Naive B cell (primary cell): Measurements from ENCODE around the gene MAGEA6. TPM values are rescaled to one million over a fixed set of nuclear protein-coding genes. Genes with fewer than 3 reads are reported as not detected.
"Not testable (repeated sequence)": the region's sequence is repeated elsewhere in the genome, so short reads cannot be mapped to it uniquely, and the experiment has no call there.

ENCODE experiments used
- ATAC-seq, 2 donors: fragments of 150-1000 bp; cut with Tn5 transposase; 2 replicates each; pipeline ENCODE4 v1.10.0; 2021; ENCODE audit warnings: low read depth in 2 of 2, mild to moderate bottlenecking in 2 of 2, moderate library complexity in 2 of 2
- DNase-seq: peaks from one replicate; pipeline ENCODE4 v3.0.0; 2022
- H3K27ac Mint-ChIP-seq, 6 donors: one replicate each; pipeline ENCODE4 v1.8.0; 2020 to 2022; ENCODE audit warnings: mild to moderate bottlenecking in 6 of 6, mixed read lengths in 6 of 6, moderate library complexity in 5 of 6, inconsistent platforms in 2 of 6
- H3K27me3 Mint-ChIP-seq, 3 donors: one replicate each; pipeline ENCODE4 v1.8.0; 2021 to 2022; ENCODE audit warnings: mixed read lengths in 3 of 3, mild to moderate bottlenecking in 1 of 3
- H3K36me3 Mint-ChIP-seq, 2 donors: one replicate each; pipeline ENCODE4 v1.8.0; 2020 to 2022; ENCODE audit warnings: mixed read lengths in 2 of 2, inconsistent platforms in 1 of 2, mild to moderate bottlenecking in 1 of 2
- H3K4me1 Mint-ChIP-seq, 3 donors: one replicate each; pipeline ENCODE4 v1.8.0; 2020 to 2022; ENCODE audit warnings: mixed read lengths in 3 of 3, inconsistent platforms in 1 of 3, mild to moderate bottlenecking in 1 of 3, moderate library complexity in 1 of 3
- H3K4me3 Mint-ChIP-seq, 8 donors: one replicate each; pipeline ENCODE4 v1.8.0; 2020 to 2022; ENCODE audit warnings: mild to moderate bottlenecking in 8 of 8, mixed read lengths in 8 of 8, moderate library complexity in 8 of 8, inconsistent platforms in 2 of 8
- H3K9me3 Mint-ChIP-seq, 7 donors: one replicate each; pipeline ENCODE4 v1.8.0; 2020 to 2022; ENCODE audit warnings: mixed read lengths in 7 of 7, mild to moderate bottlenecking in 5 of 7, inconsistent platforms in 2 of 7, moderate library complexity in 1 of 7
- polyA plus RNA-seq, 6 donors: library from polyadenylated mRNA; unstranded; fragments of 300-500 nt; fragmentation: Illumina TruSeq; gene quantifications; one replicate each; pipeline ENCODE4 v1.2.3, GENCODE V29; 2021; ENCODE audit warnings: low read depth in 6 of 6

Gene MAGEA6
- polyA plus RNA-seq, 6 donors from 2014 or later = not detected

GRCh38 chrX:152758918-152759317, 10.6 kb downstream of the MAGEA6 start, which contains the start of gene CSAG3:
Gene CSAG3, plus strand, starts transcription at chrX:152759218.
- ATAC-seq, H3K9me3 Mint-ChIP-seq: not testable (repeated sequence)

GRCh38 chrX:152754871-152755270, 14.6 kb downstream of the MAGEA6 start:
- H3K4me3 Mint-ChIP-seq, ATAC-seq: not testable (repeated sequence)

More at GRCh38 chrX:152758918-152759317, 10.6 kb downstream of the MAGEA6 start, which contains the start of gene CSAG3:
- not testable (repeated sequence) for H3K36me3 Mint-ChIP-seq, H3K27ac Mint-ChIP-seq, H3K4me1 Mint-ChIP-seq, H3K4me3 Mint-ChIP-seq, DNase-seq, H3K27me3 Mint-ChIP-seq

GRCh38 chrX:152753686-152754650, 15.5 kb downstream of the MAGEA6 start, which contains the start of gene MAGEA2:
Gene MAGEA2, minus strand, starts transcription at chrX:152753842. Its CDS starts 2,479 bp downstream, at chrX:152751363.
- DNase-seq, H3K27ac Mint-ChIP-seq, H3K27me3 Mint-ChIP-seq, ATAC-seq, H3K9me3 Mint-ChIP-seq, H3K4me1 Mint-ChIP-seq, H3K4me3 Mint-ChIP-seq, H3K36me3 Mint-ChIP-seq: not testable (repeated sequence)

More at GRCh38 chrX:152754871-152755270, 14.6 kb downstream of the MAGEA6 start:
- H3K27ac Mint-ChIP-seq, H3K9me3 Mint-ChIP-seq, DNase-seq, H3K27me3 Mint-ChIP-seq, H3K36me3 Mint-ChIP-seq, H3K4me1 Mint-ChIP-seq: not testable (repeated sequence)

- peaks cover 0 to 4% (median 0%) of the 10 kb centered on the region in 3 donors for H3K27me3 Mint-ChIP-seq
- no peak for ATAC-seq
- DNase-seq = no peak
- H3K9me3 Mint-ChIP-seq = peaks cover 0 to 2% (median 0%) of the 10 kb centered on the region in 7 donors
- H3K4me3 Mint-ChIP-seq = no peak overlapping the region
- H3K27ac Mint-ChIP-seq = no peak overlapping the region
- no peaks in the 10 kb centered on the region for H3K36me3 Mint-ChIP-seq
- no peaks in the 10 kb centered on the region for H3K4me1 Mint-ChIP-seq
These were observed 30.9 kb downstream of the MAGEA6 start for GRCh38 chrX:152738560-152738959.

GRCh38 chrX:152736528-152736927, 33.0 kb downstream of the MAGEA6 start:
- H3K27me3 Mint-ChIP-seq, ATAC-seq, H3K4me1 Mint-ChIP-seq, H3K27ac Mint-ChIP-seq, H3K4me3 Mint-ChIP-seq, H3K9me3 Mint-ChIP-seq, DNase-seq, H3K36me3 Mint-ChIP-seq: not testable (repeated sequence)

DNA sequence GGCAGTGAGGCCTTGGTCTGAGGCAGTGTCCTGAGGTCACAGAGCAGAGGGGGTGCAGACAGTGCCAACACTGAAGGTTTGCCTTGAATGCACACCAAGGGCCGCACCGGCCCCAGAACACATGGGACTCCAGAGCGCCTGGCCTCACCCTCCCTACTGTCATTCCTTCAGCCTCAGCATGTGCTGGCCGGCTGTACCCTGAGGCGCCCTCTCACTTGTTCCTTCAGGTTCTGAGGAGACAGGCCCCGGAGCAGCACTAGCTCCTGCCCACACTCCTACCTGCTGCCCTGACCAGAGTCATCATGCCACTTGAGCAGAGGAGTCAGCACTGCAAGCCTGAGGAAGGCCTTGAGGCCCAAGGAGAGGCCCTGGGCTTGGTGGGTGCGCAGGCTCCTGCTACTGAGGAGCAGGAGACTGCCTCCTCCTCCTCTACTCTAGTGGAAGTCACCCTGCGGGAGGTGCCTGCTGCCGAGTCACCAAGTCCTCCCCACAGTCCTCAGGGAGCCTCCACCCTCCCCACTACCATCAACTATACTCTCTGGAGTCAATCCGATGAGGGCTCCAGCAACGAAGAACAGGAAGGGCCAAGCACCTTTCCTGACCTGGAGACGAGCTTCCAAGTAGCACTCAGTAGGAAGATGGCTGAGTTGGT, 33.5 kb downstream of the MAGEA6 start:
- Mint-ChIP-seq H3K27ac (no peak overlapping the region), H3K27me3 (peaks cover 0 to 4% (median 0%) of the 10 kb centered on the region in 3 donors), H3K36me3 (no peaks in the 10 kb centered on the region), H3K9me3 (peaks cover 0 to 6% (median 0%) of the 10 kb centered on the region in 7 donors), H3K4me3 (no peak overlapping the region), H3K4me1 (no peaks in the 10 kb centered on the region)
- no peak for DNase-seq
- no peak for ATAC-seq

- peaks cover 0 to 4% (median 0%) of the 10 kb centered on the region in 3 donors for H3K27me3 Mint-ChIP-seq
- no peaks in the 10 kb centered on the region for H3K36me3 Mint-ChIP-seq
- H3K4me1 Mint-ChIP-seq = no peaks in the 10 kb centered on the region
- DNase-seq (no peak), ATAC-seq (no peak)
- peaks cover 0 to 6% (median 0%) of the 10 kb centered on the region in 7 donors for H3K9me3 Mint-ChIP-seq
- H3K27ac Mint-ChIP-seq = no peak overlapping the region
- H3K4me3 Mint-ChIP-seq = no peak overlapping the region
These were observed 34.4 kb downstream of the MAGEA6 start for GRCh38 chrX:152735101-152735500.

GRCh38 chrX:152734143-152734858, 35.2 kb downstream of the MAGEA6 start:
- H3K4me3 Mint-ChIP-seq, H3K27me3 Mint-ChIP-seq, H3K4me1 Mint-ChIP-seq, H3K9me3 Mint-ChIP-seq, ATAC-seq, H3K36me3 Mint-ChIP-seq, H3K27ac Mint-ChIP-seq, DNase-seq: not testable (repeated sequence)

DNA sequence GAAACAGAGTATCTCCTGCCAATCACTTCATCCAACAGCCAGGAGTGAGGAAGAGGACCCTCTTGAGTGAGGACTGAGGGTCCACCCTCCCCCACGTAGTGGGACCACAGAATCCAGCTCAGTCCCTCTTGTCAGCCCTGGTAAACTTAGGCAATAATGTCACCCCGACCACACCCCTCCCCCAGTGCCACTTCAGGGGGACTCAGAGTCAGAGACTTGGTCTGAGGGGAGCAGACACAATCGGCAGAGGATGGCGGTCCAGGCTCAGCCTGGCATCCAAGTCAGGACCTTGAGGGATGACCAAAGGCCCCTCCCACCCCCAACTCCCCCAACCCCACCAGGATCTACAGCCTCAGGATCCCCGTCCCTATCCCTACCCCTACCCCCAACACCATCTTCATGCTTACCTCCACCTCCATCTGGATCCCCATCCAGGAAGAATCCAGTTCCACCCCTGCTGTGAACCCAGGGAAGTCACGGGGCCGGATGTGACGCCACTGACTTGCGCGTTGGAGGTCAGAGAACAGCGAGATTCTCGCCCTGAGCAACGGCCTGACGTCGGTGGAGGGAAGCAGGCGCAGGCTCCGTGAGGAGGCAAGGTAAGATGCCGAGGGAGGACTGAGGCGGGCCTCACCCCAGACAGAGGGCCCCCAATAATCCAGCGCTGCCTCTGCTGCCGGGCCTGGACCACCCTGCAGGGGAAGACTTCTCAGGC, 36.1 kb downstream of the MAGEA6 start, which contains the start of the genes CSAG1 and MAGEA12:
Gene CSAG1, minus strand, starts transcription at position 461 of the 715 bp plus-strand sequence. CDS start 1,261 bp downstream, outside the sequence.
Gene MAGEA12, plus strand, starts transcription at position 497 of the 715 bp plus-strand sequence. CDS start 2,405 bp downstream, outside the sequence.
- Mint-ChIP-seq H3K9me3 (peaks cover 0 to 6% (median 0%) of the 10 kb centered on the region in 7 donors), H3K36me3 (no peaks in the 10 kb centered on the region), H3K4me3 (no peak within 1 kb of the TSS), H3K27me3 (peaks cover 0 to 4% (median 0%) of the 10 kb centered on the region in 3 donors), H3K4me1 (no peaks in the 10 kb centered on the region), H3K27ac (no peak within 1 kb of the TSS)
- DNase-seq (no peak), ATAC-seq (no peak)

DNA sequence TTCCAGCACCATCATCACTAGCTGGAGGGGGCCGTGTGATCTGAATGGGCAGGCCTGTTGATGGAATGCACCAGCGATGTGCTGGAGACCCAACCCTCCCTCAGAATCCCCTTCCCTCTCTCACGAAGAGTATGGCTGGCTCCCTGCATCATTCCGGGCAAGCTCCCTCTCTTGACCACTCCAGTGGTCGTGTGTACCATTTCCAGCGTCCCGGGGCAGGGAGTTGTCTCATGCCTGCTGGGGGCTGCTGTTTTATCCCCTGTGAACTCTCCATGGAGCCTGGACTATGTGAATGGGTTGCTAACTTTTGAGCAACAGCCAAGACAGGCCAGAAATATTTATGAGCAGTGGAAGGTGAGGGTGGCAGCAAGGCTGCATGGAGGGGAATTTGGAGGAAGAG, 44.1 kb downstream of the MAGEA6 start:
- ATAC-seq (no peak), DNase-seq (no peak)
- H3K36me3 Mint-ChIP-seq = no peaks in the 10 kb centered on the region
- H3K4me1 Mint-ChIP-seq = no peaks in the 10 kb centered on the region
- H3K9me3 Mint-ChIP-seq = peaks cover 0 to 6% (median 2%) of the 10 kb centered on the region in 7 donors
- H3K27ac Mint-ChIP-seq = no peak overlapping the region
- H3K4me3 Mint-ChIP-seq = no peak overlapping the region
- no peaks in the 10 kb centered on the region for H3K27me3 Mint-ChIP-seq
